Natural killer cell treated with Interleukin-12 subunit alpha and Interleukin-12 subunit beta and Interleukin-15 and Interleukin-18, amount 100 ng/mL, for 72 hours (primary cell): Measurements from ENCODE around the gene MGARP. TPM values are rescaled to one million over a fixed set of nuclear protein-coding genes. Genes with fewer than 3 reads are reported as not detected.

Source experiments
- ATAC-seq, 2 donors: fragments of 150-1000 bp; cut with Tn5 transposase in 1 of 2; sonication (Bioruptor Pico), chemical (Tn5 transposase) in 1 of 2; 2 replicates each; pipeline ENCODE4 v1.10.0; 2021
- DNase-seq: peaks from one replicate; pipeline ENCODE4 v3.0.0; 2022; ENCODE audit warnings: low spot score
- H3K27ac Mint-ChIP-seq, 2 donors: 1 replicate in 1 of 2; 2 replicates in 1 of 2; pipeline ENCODE4 v1.8.0; 2022; ENCODE audit warnings: mixed read lengths in 2 of 2, mild to moderate bottlenecking in 1 of 2, moderate library complexity in 1 of 2
- H3K27me3 Mint-ChIP-seq, 2 donors: 1 replicate in 1 of 2; 2 replicates in 1 of 2; pipeline ENCODE4 v1.8.0; 2022; ENCODE audit warnings: mixed read lengths in 2 of 2
- H3K36me3 Mint-ChIP-seq: one replicate; pipeline ENCODE4 v1.8.0; 2022; ENCODE audit warnings: mixed read lengths
- H3K4me1 Mint-ChIP-seq, 2 donors: 1 replicate in 1 of 2; 2 replicates in 1 of 2; pipeline ENCODE4 v1.8.0; 2022; ENCODE audit warnings: low read depth in 2 of 2, mixed read lengths in 2 of 2, mild to moderate bottlenecking in 1 of 2
- H3K4me3 Mint-ChIP-seq: one replicate; pipeline ENCODE4 v1.8.0; 2022; ENCODE audit warnings: mixed read lengths
- H3K9me3 Mint-ChIP-seq: 2 replicates; pipeline ENCODE4 v1.8.0; 2022; ENCODE audit warnings: mixed read lengths
- total RNA-seq, 2 donors: library from RNA; stranded (reverse); gene quantifications; one replicate each; pipeline ENCODE4 v1.2.3, GENCODE V29; 2022

MGARP gene
- total RNA-seq, 2 donors from 2014 or later = 0.21 TPM; not detected in 1

DNA sequence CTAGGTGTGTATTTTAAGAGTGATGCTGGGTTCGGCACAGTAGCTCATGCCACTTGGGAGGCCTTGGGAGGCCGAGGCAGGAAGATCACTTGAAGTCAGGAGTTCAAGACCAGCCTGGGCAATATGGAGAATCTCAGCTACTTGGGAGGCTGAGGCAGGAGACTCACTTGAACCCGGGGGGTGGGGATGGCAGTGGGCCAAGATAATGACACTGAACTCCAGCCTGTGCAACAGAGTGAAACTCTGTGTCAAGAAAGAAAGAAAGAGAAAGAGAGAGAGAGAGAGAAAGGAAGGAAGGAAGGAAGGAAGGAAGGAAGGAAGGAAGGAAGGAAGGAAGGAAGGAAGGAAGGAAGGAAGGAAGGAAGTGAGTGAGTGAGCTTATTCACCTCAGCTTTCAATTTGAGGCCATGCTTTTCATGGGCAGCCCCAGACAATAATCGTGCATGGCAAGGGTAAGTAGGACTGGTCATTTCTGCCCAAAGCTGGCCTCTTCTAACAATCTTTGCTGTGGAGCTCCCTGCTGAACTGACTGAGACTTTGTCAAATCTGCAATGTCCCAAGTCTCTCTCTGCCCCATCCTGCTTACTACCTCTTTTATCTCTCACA is 60.5 kb downstream of the MGARP start:
- no peak for ATAC-seq
- Mint-ChIP-seq H3K27me3 (no peaks in the 10 kb centered on the region), H3K4me1 (peaks cover 6 to 9% of the 10 kb centered on the region in 2 donors), H3K4me3 (no peak overlapping the region), H3K36me3 (no peaks in the 10 kb centered on the region), H3K27ac (peak overlapping the region in 1 of 2 donors; percentile 70), H3K9me3 (no peaks in the 10 kb centered on the region)
- no peak for DNase-seq

Other genes starting within 250 kb of the MGARP start
- 10 to 100 TPM; 39.7 to 46.2 TPM for gene ELF2, start 103.0 kb downstream of the MGARP start, total RNA-seq
- 100 to 1,000 TPM in 1 of 2 donors, 10 to 100 TPM in 1; 71.5 to 100 TPM for gene NAA15, start 21.3 kb upstream of the MGARP start, total RNA-seq
- 10 to 100 TPM; 35.7 to 43.0 TPM for gene NDUFC1, start 22.3 kb upstream of the MGARP start, total RNA-seq
- 10 to 100 TPM in 1 of 2 donors, 1 to 10 TPM in 1; 6.8 to 10.0 TPM for gene RAB33B, start 173.9 kb upstream of the MGARP start, total RNA-seq